OCI-LY7 (cell line): Measurements from ENCODE around the gene SLC29A2. TPM values are rescaled to one million over a fixed set of nuclear protein-coding genes. Genes with fewer than 3 reads are reported as not detected.

Experiments used
- BruUV-seq: library from RNA; stranded (reverse); fragments of 400-500 nt; replicated peaks from 2 replicates; lab custom pipeline; 2021; lab: Mats Ljungman, UMichigan
- CTCF ChIA-PET: fragments of 300-600 bp; sonication (Branson Sonifier 250); formaldehyde crosslinking; loops from one replicate; lab custom pipeline; 2022; ENCODE audit warnings: antibody characterized with exemption; ENCODE audit not compliant: unreplicated experiment; lab: Charles Lee
- POLR2A ChIA-PET: fragments of 300-600 bp; sonication (Branson Sonifier 250); formaldehyde crosslinking; loops from one replicate; lab custom pipeline; 2022; ENCODE audit warnings: antibody characterized with exemption; lab: Charles Lee
- DNase-seq: peaks from one replicate; pipeline ENCODE4 v3.0.0-alpha.2; 2015; ENCODE audit warnings: low spot score
- H2AFZ ChIP-seq: fragments of 200-600 bp; sonication (generic), shearing (Covaris generic); 2 replicates; pipeline ENCODE4 v1.6.1; 2014; ENCODE audit warnings: mild to moderate bottlenecking, antibody characterized with exemption, low read length, moderate library complexity
- H3K27ac ChIP-seq: fragments of 200-600 bp; sonication (generic); 2 replicates; pipeline ENCODE4 v1.5.1; 2014; ENCODE audit warnings: mixed run types, low read depth, mild to moderate bottlenecking, moderate library complexity, low read length, inconsistent platforms; ENCODE audit not compliant: poor library complexity, severe bottlenecking
- H3K36me3 ChIP-seq: fragments of 200-600 bp; sonication (generic); 2 replicates; pipeline ENCODE4 v1.6.1; 2014; ENCODE audit warnings: mild to moderate bottlenecking, antibody characterized with exemption, low read length, moderate library complexity, mixed read lengths; ENCODE audit not compliant: insufficient read depth
- H3K4me1 ChIP-seq: fragments of 200-600 bp; sonication (generic); 2 replicates; pipeline ENCODE4 v1.5.1; 2014; ENCODE audit warnings: mild to moderate bottlenecking, low read length; ENCODE audit not compliant: insufficient read depth, poor library complexity, severe bottlenecking
- H3K4me2 ChIP-seq: fragments of 200-600 bp; sonication (generic); 2 replicates; pipeline ENCODE4 v1.6.1; 2014; ENCODE audit warnings: mild to moderate bottlenecking, low read length
- H3K4me3 ChIP-seq: fragments of 200-600 bp; sonication (generic); 2 replicates; pipeline ENCODE4 v1.5.1; 2014; ENCODE audit warnings: mild to moderate bottlenecking, low read depth, low read length; ENCODE audit not compliant: poor library complexity, severe bottlenecking
- H3K79me2 ChIP-seq: fragments of 200-600 bp; sonication (generic); 2 replicates; pipeline ENCODE4 v1.6.1; 2016; ENCODE audit warnings: low read depth, mild to moderate bottlenecking, low read length, moderate library complexity, mixed read lengths; ENCODE audit not compliant: insufficient read depth
- H3K9me2 ChIP-seq: fragments of 200-600 bp; sonication (generic); 2 replicates; pipeline ENCODE4 v1.6.1; 2016; ENCODE audit warnings: mild to moderate bottlenecking, low read length, mixed read lengths; ENCODE audit not compliant: insufficient read depth
- H3K9me3 ChIP-seq: fragments of 200-600 bp; sonication (generic); 2 replicates; pipeline ENCODE4 v1.6.1; 2014; ENCODE audit warnings: mild to moderate bottlenecking, mixed run types, low read length, mixed read lengths
- H4K20me1 ChIP-seq: fragments of 200-600 bp; sonication (generic); 2 replicates; pipeline ENCODE4 v1.6.1; 2014; ENCODE audit warnings: mild to moderate bottlenecking, antibody characterized with exemption, low read length, moderate library complexity, mixed read lengths; ENCODE audit not compliant: insufficient read depth
- EZH2phosphoT487 ChIP-seq: fragments of 200-600 bp; sonication (generic); IDR thresholded peaks from 2 replicates; pipeline ENCODE4 v1.6.1; 2018; ENCODE audit warnings: low read depth, borderline replicate concordance, mild to moderate bottlenecking, mixed run types, antibody characterized with exemption, low read length, moderate library complexity, mixed read lengths
- intact Hi-C: fragments of 100-400 bp; cut with micrococcal nuclease; formaldehyde crosslinking; loops from one replicate; pipeline ENCODE4 v1.10.0; 2022; ENCODE audit not compliant: unreplicated experiment
- total RNA-seq, 2 experiments: library from RNA; depleted of rRNA in 1 of 2; stranded (reverse); fragments of >200 nt in 1 of 2; shearing (Covaris generic) in 1 of 2; gene quantifications; 2 replicates each; pipeline ENCODE4 v1.2.3, GENCODE V29; 2014 to 2022
- TF ChIP-seq, protein P1 (sequence below): fragments of 200-600 bp; sonication (generic); conservative IDR thresholded peaks from 2 replicates; pipeline ENCODE4 v1.5.1; 2014; ENCODE audit warnings: mild to moderate bottlenecking, antibody characterized with exemption, low read length, moderate library complexity, mixed read lengths

The SLC29A2 gene
- total RNA-seq, 2 experiments from 2014 or later = 33.6 to 56.4 TPM

DNA sequence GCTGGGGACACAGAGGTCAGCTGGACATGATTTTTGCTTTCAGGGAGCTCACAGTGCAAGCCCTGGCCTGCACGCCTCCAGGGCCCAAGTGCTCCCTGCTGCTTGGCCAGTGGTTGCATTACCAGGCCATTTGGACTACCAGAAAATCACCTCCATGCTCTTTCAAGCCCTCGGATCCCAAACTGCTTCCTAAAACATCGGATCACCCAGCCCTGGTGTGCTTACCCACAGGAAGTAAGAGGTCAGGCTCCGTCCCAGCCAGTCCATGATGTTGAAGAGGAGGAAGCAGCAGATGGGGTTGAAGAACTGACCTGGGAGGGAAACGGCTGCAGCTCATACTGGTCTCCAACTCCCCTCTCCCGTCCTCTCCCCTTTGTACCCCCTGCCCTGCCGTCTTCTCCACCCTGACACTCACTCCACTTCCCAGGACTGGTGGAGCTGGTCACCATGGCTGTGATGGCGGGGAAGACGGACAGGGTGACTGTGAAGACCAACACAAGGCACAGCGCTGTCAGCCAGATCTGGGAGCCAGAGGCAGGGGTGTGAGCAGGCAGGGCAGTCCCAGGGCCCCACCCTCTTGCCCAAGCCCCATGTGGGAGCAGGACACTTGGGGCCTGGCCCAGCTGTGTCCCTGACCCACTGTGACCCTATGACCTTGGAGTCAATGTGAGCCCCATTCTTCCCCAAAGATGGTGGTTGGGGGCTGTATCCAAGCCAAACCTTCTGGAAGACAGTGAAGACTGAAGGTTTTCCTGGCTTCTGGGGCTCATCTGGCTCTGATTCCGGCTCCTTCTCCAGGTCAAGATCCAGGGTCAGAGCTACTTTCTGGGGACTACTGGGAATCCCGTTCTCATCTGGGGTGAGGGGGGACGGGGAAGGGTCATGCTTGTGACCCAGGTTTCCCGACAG is 5.6 kb downstream of the SLC29A2 start:
- H3K27ac ChIP-seq = no peak overlapping the region
- H3K36me3 ChIP-seq = peaks cover 92% of the 10 kb centered on the region
- no peak overlapping the region for H3K4me2 ChIP-seq
- no peaks in the 10 kb centered on the region for H3K9me3 ChIP-seq
- ChIA-PET CTCF (no interaction called here), POLR2A (no interaction called here)
- intact Hi-C loops = no loop called here
- H4K20me1 ChIP-seq = no peaks in the 10 kb centered on the region
- H3K79me2 ChIP-seq = peaks cover 16% of the 10 kb centered on the region
- no peak overlapping the region for H2AFZ ChIP-seq
- peaks cover 9% of the 10 kb centered on the region for H3K4me1 ChIP-seq
- no TSS peak for BruUV-seq
- H3K4me3 ChIP-seq = no peak overlapping the region
- no peak for TF ChIP-seq EZH2phosphoT487
- TF ChIP-seq, protein P1, sequence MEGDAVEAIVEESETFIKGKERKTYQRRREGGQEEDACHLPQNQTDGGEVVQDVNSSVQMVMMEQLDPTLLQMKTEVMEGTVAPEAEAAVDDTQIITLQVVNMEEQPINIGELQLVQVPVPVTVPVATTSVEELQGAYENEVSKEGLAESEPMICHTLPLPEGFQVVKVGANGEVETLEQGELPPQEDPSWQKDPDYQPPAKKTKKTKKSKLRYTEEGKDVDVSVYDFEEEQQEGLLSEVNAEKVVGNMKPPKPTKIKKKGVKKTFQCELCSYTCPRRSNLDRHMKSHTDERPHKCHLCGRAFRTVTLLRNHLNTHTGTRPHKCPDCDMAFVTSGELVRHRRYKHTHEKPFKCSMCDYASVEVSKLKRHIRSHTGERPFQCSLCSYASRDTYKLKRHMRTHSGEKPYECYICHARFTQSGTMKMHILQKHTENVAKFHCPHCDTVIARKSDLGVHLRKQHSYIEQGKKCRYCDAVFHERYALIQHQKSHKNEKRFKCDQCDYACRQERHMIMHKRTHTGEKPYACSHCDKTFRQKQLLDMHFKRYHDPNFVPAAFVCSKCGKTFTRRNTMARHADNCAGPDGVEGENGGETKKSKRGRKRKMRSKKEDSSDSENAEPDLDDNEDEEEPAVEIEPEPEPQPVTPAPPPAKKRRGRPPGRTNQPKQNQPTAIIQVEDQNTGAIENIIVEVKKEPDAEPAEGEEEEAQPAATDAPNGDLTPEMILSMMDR = no peak
- no peaks in the 10 kb centered on the region for H3K9me2 ChIP-seq
- no peak for DNase-seq

DNA sequence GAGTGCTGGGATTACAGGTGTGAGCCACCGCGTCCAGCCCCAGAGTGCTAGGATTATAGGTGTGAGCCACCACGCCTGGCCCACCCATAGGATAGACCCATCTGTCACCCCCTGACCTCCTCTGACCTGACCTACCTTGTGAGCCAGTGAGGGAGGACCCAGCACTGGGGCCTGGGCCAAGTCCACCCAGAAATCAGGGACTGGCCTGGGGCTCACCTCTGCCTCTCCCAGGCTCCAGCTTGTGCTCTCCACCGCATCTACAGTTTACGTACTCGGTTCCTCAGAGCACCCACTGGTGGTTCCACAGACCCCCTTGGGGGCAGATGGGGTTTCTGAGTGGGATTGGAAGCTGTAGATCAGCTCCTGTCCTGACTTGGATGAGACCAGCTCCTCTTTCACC is 6.4 kb downstream of the SLC29A2 start:
- TF ChIP-seq EZH2phosphoT487 = no peak
- TF ChIP-seq, protein P1 = no peak
- H3K79me2 ChIP-seq = peaks cover 8% of the 10 kb centered on the region
- peaks cover 7% of the 10 kb centered on the region for H3K4me1 ChIP-seq
- BruUV-seq = no TSS peak
- no peak overlapping the region for H2AFZ ChIP-seq
- H3K27ac ChIP-seq = no peak overlapping the region
- ChIA-PET CTCF (no interaction called here), POLR2A (no interaction called here)
- H3K4me2 ChIP-seq = no peak overlapping the region
- DNase-seq = no peak
- H3K9me3 ChIP-seq = no peaks in the 10 kb centered on the region
- H3K9me2 ChIP-seq = no peaks in the 10 kb centered on the region
- H3K36me3 ChIP-seq = peaks cover 90% of the 10 kb centered on the region
- H3K4me3 ChIP-seq = no peak overlapping the region
- intact Hi-C loops = no loop called here
- no peaks in the 10 kb centered on the region for H4K20me1 ChIP-seq
